Measurements from ENCODE around the gene PRR19.

The PRR19 gene, protein sequence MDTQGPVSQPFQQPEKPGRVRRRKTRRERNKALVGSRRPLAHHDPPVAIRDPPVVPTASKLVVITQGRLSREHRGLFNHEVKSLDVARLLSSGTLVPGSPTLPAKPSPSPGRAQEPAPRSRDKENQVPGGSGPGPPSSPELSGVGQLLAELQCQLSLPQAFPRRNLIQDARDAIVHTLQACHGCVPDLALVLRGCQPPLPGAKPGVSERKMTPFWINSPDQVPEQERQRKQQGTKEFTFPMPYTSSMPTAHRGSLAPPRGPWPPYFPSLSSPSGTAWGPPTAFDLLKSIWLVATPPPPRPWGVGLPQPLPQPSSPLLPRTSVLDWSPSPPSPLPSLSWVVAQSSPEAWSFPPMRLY

DNA sequence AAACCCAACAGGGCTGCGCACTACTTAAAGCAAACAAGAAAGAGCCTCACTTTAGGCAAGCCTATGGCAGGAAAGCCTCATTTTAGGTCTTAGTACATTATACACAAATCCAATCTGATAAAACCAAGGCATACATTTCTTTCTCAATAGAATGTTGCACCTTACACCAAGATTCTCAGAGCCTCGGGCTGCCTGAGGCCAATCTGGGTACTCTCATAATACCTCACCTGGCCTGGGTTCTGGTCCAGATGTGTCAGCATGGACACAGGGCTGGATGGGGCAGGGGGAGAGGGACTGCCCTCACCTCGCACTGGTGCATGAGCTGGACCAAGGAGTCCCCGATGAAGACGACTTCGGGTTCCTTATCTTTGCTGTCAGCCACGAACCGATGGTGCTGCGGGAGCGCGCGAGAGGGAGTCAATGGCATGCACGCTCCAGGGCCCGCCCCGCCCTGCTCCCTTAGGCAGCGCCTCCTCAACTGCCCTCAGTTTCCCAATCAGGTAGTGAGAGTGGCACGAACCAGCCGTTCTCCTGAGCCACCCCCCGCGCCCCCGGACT, at the start of gene PRR19:
TSS of gene PRR19 (plus strand) at position 487 of the 558 bp plus-strand sequence. CDS start 7,453 bp downstream, outside the sequence.
- H3K27ac Mint-ChIP-seq: peak within 1 kb of the TSS; percentile 74
- H3K4me1 Mint-ChIP-seq: peaks cover 36% of the 10 kb centered on the region

DNA sequence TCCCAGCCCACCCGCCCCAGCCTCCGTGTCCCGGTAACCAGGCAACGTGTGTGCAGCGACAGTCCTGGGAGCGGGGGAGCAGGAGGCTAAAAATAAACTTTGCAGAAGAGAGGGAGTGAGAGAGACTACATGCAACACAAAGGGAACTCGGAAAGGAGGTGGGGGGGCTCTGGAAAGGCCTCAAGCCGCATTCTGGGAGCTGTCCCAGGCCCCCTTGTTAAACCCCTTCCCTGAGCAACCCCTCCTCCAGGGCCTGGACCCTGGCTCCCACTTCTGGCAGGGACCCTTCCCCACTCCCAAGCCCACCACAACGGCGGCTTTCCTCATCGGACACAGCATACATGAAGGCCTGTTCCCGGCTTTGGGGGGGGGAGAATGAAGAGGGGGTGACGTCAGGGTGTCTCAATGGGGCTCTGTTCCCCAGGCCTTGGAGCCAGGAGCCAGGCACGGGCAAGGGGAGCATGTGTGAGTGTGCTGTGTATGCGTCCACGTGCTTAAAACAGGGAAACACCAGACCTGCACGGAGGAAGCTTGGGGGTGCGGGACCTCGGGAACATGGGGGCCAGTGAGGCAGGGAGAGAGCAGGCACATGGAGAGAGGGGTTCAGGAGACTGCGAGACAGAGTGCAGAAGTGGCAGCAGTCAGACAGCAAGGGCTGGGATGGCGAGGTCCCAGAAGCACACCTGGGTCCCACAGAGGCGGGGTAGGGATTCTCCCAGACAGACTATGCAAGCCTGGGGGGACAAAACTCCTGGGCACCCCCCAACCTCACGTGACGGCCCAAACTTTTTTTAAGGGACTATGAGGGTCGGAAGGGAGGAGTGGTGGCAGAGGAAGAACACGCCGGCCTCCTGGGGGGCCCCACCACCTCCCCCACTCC, 49.3 kb upstream of the PRR19 start:
- TF ChIP-seq, protein P1, sequence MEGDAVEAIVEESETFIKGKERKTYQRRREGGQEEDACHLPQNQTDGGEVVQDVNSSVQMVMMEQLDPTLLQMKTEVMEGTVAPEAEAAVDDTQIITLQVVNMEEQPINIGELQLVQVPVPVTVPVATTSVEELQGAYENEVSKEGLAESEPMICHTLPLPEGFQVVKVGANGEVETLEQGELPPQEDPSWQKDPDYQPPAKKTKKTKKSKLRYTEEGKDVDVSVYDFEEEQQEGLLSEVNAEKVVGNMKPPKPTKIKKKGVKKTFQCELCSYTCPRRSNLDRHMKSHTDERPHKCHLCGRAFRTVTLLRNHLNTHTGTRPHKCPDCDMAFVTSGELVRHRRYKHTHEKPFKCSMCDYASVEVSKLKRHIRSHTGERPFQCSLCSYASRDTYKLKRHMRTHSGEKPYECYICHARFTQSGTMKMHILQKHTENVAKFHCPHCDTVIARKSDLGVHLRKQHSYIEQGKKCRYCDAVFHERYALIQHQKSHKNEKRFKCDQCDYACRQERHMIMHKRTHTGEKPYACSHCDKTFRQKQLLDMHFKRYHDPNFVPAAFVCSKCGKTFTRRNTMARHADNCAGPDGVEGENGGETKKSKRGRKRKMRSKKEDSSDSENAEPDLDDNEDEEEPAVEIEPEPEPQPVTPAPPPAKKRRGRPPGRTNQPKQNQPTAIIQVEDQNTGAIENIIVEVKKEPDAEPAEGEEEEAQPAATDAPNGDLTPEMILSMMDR (IDR thresholded peaks at IDR 0.05): no peak
- H3K27ac Mint-ChIP-seq: peak overlapping the region; percentile 99
- H3K9me3 Mint-ChIP-seq: no peaks in the 10 kb centered on the region
- no peaks in the 10 kb centered on the region for H3K27me3 Mint-ChIP-seq (ENCODE audit: low read depth, poor library complexity)
- H3K36me3 Mint-ChIP-seq (ENCODE audit: low read depth): peaks cover 5% of the 10 kb centered on the region
- H3K4me1 Mint-ChIP-seq: peaks cover 48% of the 10 kb centered on the region
- DNase-seq: no peak
- H3K4me3 Mint-ChIP-seq: peak overlapping the region; percentile 95

More for the DNA sequence above, at the start of gene PRR19:
- Mint-ChIP-seq H3K4me3 (peak within 1 kb of the TSS; percentile 93), H3K36me3 (ENCODE audit: low read depth) (peaks cover 12% of the 10 kb centered on the region), H3K27me3 (ENCODE audit: low read depth, poor library complexity) (peaks cover 5% of the 10 kb centered on the region), H3K9me3 (no peaks in the 10 kb centered on the region)
- DNase-seq: no peak
- TF ChIP-seq, protein P1 (IDR thresholded peaks at IDR 0.05): no peak

DNA sequence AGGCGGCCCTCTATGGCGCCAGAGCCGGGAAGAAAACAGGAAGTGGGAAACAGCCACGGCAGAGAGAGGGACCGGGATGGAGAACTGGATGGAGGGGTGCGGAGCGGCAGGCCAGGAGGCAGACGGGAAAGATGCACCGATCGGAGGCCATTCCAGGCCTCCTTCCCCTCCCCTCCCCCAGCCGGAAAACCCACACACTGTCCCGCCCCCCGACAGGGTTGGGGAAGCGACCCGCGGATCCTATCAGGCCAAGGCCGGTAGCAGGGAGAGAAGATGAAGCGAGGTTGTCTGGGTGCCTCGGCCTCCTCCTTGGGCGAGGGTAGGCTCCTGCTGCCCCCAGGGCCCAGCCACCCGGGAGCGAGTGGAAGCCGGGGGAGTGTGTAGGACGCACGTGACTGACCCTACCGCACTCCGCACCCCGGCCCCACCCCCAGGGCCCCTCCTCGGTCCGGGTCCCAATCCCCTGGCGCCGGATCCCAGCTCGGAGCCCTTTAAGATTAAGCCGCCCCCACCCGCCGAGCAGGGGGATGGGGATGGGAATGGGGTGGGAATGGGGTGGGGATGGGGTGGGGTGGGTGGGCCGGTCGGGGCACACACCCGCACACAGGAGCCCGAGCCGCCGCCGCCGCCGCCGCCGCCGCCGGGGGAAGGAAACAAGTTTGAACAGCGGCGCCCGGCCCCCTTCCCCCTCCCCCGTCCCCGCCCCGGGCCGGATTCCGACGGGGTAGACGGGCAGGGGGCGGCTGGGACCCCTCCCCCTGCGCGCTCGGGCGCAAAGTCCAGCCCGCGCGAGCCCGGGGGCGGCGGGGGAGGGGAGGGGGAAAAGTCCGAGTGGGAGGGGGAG, 48.5 kb upstream of the PRR19 start:
- TF ChIP-seq, protein P1 (IDR thresholded peaks at IDR 0.05): no peak
- peak overlapping the region; percentile 83 for H3K27ac Mint-ChIP-seq
- no peaks in the 10 kb centered on the region for H3K27me3 Mint-ChIP-seq (ENCODE audit: low read depth, poor library complexity)
- H3K9me3 Mint-ChIP-seq: no peaks in the 10 kb centered on the region
- peaks cover 48% of the 10 kb centered on the region for H3K4me1 Mint-ChIP-seq
- H3K4me3 Mint-ChIP-seq: peak overlapping the region; percentile 95
- H3K36me3 Mint-ChIP-seq (ENCODE audit: low read depth): peaks cover 5% of the 10 kb centered on the region
- DNase-seq: peak; percentile 81

DNA sequence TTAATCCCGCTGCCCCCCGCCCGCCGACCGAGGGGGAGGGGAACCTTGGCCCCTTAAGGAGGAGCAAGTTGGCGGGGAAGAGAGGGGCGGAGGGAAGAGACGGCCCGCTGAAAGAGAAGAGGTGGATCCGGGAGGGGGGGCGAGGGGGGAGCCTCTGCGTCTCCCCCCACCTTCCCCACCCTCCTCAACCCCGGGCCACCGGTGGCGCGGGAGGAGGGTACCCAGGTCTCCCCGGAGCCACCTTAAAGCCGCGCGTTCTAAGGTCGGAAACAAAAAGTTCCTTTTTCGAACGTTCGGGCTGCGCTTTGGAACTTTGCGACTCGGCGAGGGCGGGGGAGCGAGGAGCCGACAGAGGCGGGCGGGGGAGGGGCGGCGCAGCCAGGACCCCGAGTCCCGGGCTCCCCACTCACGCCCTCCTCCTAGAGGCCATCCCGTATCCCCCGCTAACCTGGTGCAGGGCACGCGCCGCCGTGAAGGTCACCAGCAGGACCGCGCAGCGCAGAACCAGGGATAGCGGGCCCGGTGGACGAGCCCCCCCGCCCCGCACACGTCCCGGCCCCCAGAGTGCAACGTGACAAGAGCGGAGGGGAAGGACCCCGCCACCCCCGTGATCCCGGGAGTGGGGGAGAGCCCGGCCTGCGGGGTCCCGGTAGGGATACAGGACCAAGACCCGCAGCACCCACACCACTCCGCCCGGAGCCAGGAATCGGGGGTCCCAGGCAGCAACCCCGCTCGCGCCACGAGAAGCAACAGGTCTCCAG, 47.7 kb upstream of the PRR19 start:
- Mint-ChIP-seq H3K27ac (no peak overlapping the region), H3K9me3 (no peaks in the 10 kb centered on the region), H3K36me3 (ENCODE audit: low read depth) (peaks cover 5% of the 10 kb centered on the region), H3K4me3 (peak overlapping the region; percentile 81), H3K4me1 (peaks cover 48% of the 10 kb centered on the region), H3K27me3 (ENCODE audit: low read depth, poor library complexity) (no peaks in the 10 kb centered on the region)
- TF ChIP-seq, protein P1 (IDR thresholded peaks at IDR 0.05): no peak
- peak; percentile 80 for DNase-seq
